Measurements from ENCODE around the gene VPS8. TPM values are rescaled to one million over a fixed set of nuclear protein-coding genes. Genes with fewer than 3 reads are reported as not detected.

VPS8 gene
- total RNA-seq, 2 donors from 2014 or later, result 40.1 to 78.0 TPM

DNA sequence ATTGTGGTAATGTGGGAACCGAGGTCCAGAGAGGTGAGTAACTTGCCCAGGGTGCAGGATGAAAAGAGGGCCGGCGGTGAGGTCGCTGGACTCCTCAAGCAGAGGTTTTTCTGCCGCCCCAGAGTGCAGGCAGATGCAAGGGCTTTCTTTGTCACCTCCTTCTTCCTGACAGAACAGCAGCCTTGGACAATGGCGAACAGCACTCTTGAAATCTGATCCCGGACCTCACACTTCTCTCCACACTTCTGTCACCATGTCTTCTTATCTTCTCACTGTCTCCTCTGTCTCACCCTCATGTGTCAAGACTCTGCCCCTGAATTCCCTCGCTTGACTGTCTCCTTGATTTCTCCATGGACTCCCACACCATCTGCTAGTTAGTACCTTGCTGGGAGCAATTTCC, 15.4 kb upstream of the VPS8 start:
- TF ChIP-seq, protein P1, sequence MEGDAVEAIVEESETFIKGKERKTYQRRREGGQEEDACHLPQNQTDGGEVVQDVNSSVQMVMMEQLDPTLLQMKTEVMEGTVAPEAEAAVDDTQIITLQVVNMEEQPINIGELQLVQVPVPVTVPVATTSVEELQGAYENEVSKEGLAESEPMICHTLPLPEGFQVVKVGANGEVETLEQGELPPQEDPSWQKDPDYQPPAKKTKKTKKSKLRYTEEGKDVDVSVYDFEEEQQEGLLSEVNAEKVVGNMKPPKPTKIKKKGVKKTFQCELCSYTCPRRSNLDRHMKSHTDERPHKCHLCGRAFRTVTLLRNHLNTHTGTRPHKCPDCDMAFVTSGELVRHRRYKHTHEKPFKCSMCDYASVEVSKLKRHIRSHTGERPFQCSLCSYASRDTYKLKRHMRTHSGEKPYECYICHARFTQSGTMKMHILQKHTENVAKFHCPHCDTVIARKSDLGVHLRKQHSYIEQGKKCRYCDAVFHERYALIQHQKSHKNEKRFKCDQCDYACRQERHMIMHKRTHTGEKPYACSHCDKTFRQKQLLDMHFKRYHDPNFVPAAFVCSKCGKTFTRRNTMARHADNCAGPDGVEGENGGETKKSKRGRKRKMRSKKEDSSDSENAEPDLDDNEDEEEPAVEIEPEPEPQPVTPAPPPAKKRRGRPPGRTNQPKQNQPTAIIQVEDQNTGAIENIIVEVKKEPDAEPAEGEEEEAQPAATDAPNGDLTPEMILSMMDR (IDR thresholded peaks at IDR 0.05), result no peak
- no peaks in the 10 kb centered on the region for H3K4me1 ChIP-seq (ENCODE audit: control insufficient read depth in 1 of 2, low read depth in 2 of 2)
- no peak overlapping the region for H3K27ac ChIP-seq
- no peaks in the 10 kb centered on the region for H3K27me3 ChIP-seq (replicated peaks; ENCODE audit: insufficient read depth)
- no peaks in the 10 kb centered on the region for H3K9me3 ChIP-seq
- DNase-seq (ENCODE audit: low spot score) (no peak), ATAC-seq (ENCODE audit: insufficient number of reproducible peaks, low FRiP score, low read depth) (no peak)
- no peak overlapping the region for H3K4me3 ChIP-seq
- H3K36me3 ChIP-seq, result no peaks in the 10 kb centered on the region

DNA sequence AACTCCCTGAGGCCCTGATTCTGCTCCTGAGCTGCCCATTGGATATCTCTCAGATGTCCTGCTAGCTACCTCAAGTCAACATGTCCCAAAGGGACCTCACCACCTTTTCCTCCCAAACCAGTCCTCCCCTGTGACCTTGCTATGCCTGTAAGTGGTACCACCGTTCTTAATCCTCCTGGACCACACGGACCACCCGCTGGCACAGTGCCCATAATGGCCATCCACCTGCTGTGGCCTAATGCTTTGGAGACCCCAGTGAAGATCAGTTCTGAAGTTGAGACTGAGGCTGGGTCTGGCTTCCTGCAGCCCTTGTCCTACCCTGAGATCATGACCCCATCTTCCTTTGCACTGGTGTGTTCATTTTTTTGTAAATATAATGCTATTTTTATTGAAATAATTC, 15.0 kb upstream of the VPS8 start:
- no peaks in the 10 kb centered on the region for H3K27me3 ChIP-seq (replicated peaks; ENCODE audit: insufficient read depth)
- TF ChIP-seq, protein P1 (IDR thresholded peaks at IDR 0.05), result no peak
- ATAC-seq (ENCODE audit: insufficient number of reproducible peaks, low FRiP score, low read depth) (no peak), DNase-seq (ENCODE audit: low spot score) (no peak)
- H3K4me1 ChIP-seq (ENCODE audit: control insufficient read depth in 1 of 2, low read depth in 2 of 2), result no peaks in the 10 kb centered on the region
- H3K9me3 ChIP-seq, result no peaks in the 10 kb centered on the region
- no peaks in the 10 kb centered on the region for H3K36me3 ChIP-seq
- H3K27ac ChIP-seq, result no peak overlapping the region
- no peak overlapping the region for H3K4me3 ChIP-seq

DNA sequence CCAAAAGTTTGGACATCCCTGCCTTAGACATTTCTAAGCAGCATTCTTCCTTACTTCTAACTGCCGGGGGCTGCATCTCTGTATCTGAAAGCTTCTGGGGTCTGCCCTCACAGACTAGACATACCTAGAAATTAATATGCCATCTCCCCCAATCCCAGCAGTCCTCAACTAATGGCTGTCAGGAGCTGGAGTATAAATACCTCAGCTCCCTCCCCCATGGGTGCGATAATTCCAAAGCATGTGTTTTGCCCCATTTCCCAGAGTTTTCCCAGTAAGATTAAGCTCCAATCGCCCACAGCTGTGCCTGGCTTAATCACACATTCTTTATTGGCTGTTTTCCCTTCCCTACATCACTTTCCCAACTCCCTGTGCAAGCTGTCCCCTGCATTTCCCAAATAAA, 13.8 kb upstream of the VPS8 start:
- H3K36me3 ChIP-seq, result no peaks in the 10 kb centered on the region
- H3K27me3 ChIP-seq (replicated peaks; ENCODE audit: insufficient read depth), result no peaks in the 10 kb centered on the region
- no peaks in the 10 kb centered on the region for H3K4me1 ChIP-seq (ENCODE audit: control insufficient read depth in 1 of 2, low read depth in 2 of 2)
- no peak overlapping the region for H3K27ac ChIP-seq
- no peak for DNase-seq (ENCODE audit: low spot score)
- H3K9me3 ChIP-seq, result no peaks in the 10 kb centered on the region
- no peak for ATAC-seq (ENCODE audit: insufficient number of reproducible peaks, low FRiP score, low read depth)
- H3K4me3 ChIP-seq, result no peak overlapping the region
- TF ChIP-seq, protein P1 (IDR thresholded peaks at IDR 0.05), result no peak

DNA sequence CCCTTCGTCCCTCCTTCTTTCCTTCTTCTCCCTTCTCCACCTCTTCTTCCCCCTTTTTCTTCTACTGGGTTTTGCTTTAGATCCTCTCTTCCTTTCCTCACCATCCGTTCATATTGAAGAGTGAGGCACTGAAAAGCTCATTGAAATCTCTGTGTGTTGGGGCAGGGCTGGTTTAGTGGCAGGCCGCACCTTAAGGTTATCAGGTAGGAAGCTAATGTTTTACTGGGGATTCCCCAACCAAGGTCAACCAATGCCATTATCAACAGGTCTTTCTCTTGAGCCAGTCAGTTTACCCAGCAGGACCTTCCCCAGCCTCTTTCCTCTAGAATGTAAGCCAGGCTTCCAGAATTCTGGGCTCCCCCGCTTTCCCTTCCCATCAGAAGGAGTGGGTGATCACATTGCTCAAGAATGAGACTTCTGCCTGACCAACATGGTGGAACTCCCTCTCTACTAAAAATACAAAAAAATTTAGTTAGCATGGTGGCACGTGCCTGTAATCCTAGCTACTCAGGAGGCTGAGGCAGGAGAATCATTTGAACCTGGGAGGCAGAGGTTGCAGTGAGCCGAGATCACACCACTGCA, 11.5 kb upstream of the VPS8 start:
- no peaks in the 10 kb centered on the region for H3K27me3 ChIP-seq (replicated peaks; ENCODE audit: insufficient read depth)
- TF ChIP-seq, protein P1 (IDR thresholded peaks at IDR 0.05), result no peak
- DNase-seq (ENCODE audit: low spot score), result no peak
- no peak overlapping the region for H3K27ac ChIP-seq
- H3K36me3 ChIP-seq, result no peaks in the 10 kb centered on the region
- ATAC-seq (ENCODE audit: insufficient number of reproducible peaks, low FRiP score, low read depth), result no peak
- H3K4me3 ChIP-seq, result no peak overlapping the region
- no peaks in the 10 kb centered on the region for H3K9me3 ChIP-seq
- no peaks in the 10 kb centered on the region for H3K4me1 ChIP-seq (ENCODE audit: control insufficient read depth in 1 of 2, low read depth in 2 of 2)

DNA sequence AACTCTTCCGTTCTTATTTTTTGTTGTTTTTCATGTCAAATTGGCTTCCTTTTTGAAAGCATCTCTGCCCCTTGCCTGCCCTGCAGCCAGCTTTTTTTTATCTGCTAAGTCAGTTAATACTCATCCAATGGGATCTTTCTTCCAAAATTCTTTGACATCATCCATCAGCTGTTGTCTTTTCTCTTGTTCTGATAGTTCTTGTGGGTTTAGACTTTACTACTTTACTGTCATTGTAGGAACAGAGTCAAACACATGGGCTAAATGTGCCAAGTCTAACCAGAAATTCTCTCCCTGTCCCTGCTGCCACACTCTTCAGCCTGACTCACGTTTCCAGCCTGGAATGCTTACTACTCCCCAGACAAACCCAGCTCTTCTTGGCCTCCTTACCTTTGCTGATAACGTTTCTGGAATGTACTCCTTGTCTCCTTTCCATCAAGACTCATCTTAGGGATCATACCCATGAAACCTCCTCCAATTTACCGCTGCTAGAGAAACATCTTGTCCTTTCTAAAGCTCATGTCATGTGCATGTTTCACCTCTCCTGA, 10.7 kb upstream of the VPS8 start:
- TF ChIP-seq, protein P1 (IDR thresholded peaks at IDR 0.05), result no peak
- DNase-seq (ENCODE audit: low spot score) (no peak), ATAC-seq (ENCODE audit: insufficient number of reproducible peaks, low FRiP score, low read depth) (no peak)
- Histone ChIP-seq H3K36me3 (no peaks in the 10 kb centered on the region), H3K4me1 (ENCODE audit: control insufficient read depth in 1 of 2, low read depth in 2 of 2) (no peaks in the 10 kb centered on the region), H3K27ac (no peak overlapping the region), H3K4me3 (no peak overlapping the region), H3K9me3 (no peaks in the 10 kb centered on the region), H3K27me3 (replicated peaks; ENCODE audit: insufficient read depth) (no peaks in the 10 kb centered on the region)

Data from thoracic aorta (tissue), 2 donors.